HG03103 (cell line): ENCODE data around the gene TSGA10IP.

Experiments
- ATAC-seq: cut with Tn5 transposase; IDR thresholded peaks from one replicate; pipeline ENCODE4 v1.9.1; 2021; ENCODE audit warnings: low read depth; ENCODE audit not compliant: unreplicated experiment

The TSGA10IP gene

GRCh38 chr11:65917434-65918210 lies 27.7 kb upstream of the TSGA10IP start:
- no peak for ATAC-seq

- peak; percentile 51 for ATAC-seq
Measured at GRCh38 chr11:65918211-65919140, 26.8 kb upstream of the TSGA10IP start, which contains the start of gene C11orf68. C11orf68 (minus strand) TSS chr11:65919062; CDS start chr11:65919031, 31 bp downstream.

GRCh38 chr11:65919141-65919572 lies 26.1 kb upstream of the TSGA10IP start, which contains the start of gene DRAP1:
DRAP1 (plus strand) TSS chr11:65919426; CDS start chr11:65919502, 76 bp downstream.
- ATAC-seq = peak; percentile 80

- peak; percentile 23 for ATAC-seq
Measured at GRCh38 chr11:65919573-65920371, 25.5 kb upstream of the TSGA10IP start.

- no peak for ATAC-seq
Measured at GRCh38 chr11:65920372-65920802, 24.9 kb upstream of the TSGA10IP start.

- ATAC-seq = no peak
Measured at GRCh38 chr11:65921033-65921555, 24.2 kb upstream of the TSGA10IP start.

- ATAC-seq = no peak
Measured at GRCh38 chr11:65921876-65922275, 23.4 kb upstream of the TSGA10IP start.

- no peak for ATAC-seq
Measured at GRCh38 chr11:65922565-65922964, 22.7 kb upstream of the TSGA10IP start.

GRCh38 chr11:65925397-65925796 lies 19.9 kb upstream of the TSGA10IP start:
- ATAC-seq = no peak

- ATAC-seq = no peak
Measured at GRCh38 chr11:65927904-65928397, 17.3 kb upstream of the TSGA10IP start.

- ATAC-seq = no peak
Measured at GRCh38 chr11:65928667-65929066, 16.6 kb upstream of the TSGA10IP start.

GRCh38 chr11:65931773-65932557 lies 13.3 kb upstream of the TSGA10IP start:
- no peak for ATAC-seq

GRCh38 chr11:65932558-65932919 lies 12.7 kb upstream of the TSGA10IP start:
- no peak for ATAC-seq

- ATAC-seq = no peak
Measured at GRCh38 chr11:65934014-65934413, 11.3 kb upstream of the TSGA10IP start.

GRCh38 chr11:65937766-65938165 lies 7.5 kb upstream of the TSGA10IP start:
- ATAC-seq = no peak

GRCh38 chr11:65941720-65942310 lies 3.5 kb upstream of the TSGA10IP start:
- ATAC-seq = no peak

GRCh38 chr11:65942531-65942930 lies 2.7 kb upstream of the TSGA10IP start:
- ATAC-seq = no peak

- ATAC-seq = no peak
Measured at GRCh38 chr11:65944191-65944590, 1.1 kb upstream of the TSGA10IP start.

- ATAC-seq = no peak
Measured at GRCh38 chr11:65944767-65945166, 513 bp upstream of the TSGA10IP start.
